K562 (cell line): ENCODE measurements around the gene SH3D19.

Experiments
- CBX2 ChIP-seq: fragments of 200-600 bp; sonication (generic); IDR thresholded peaks from one replicate; pipeline ENCODE4 v1.6.1; 2012; ENCODE audit warnings: mild to moderate bottlenecking, low read length, inconsistent platforms; ENCODE audit not compliant: insufficient read depth, poor library complexity, severe bottlenecking
- FOXM1 ChIP-seq, 2 experiments: fragments of 450-650 bp in 1 of 2; sonication (generic) in 1 of 2; formaldehyde crosslinking in 1 of 2; IDR thresholded peaks; 2 replicates each; pipeline versions ENCODE4 v1.6.1 to v1.9.0; 2017 to 2022; ENCODE audit warnings: low read depth in 2 of 2, mild to moderate bottlenecking in 2 of 2, missing genetic modification reagents in 1 of 2, moderate library complexity in 1 of 2
- MEF2D ChIP-seq: conservative IDR thresholded peaks from 2 replicates; pipeline ENCODE4 v1.6.1; 2016; ENCODE audit warnings: low read depth, missing genetic modification characterization, missing compliant biosample characterization
- MYC ChIP-seq, 2 experiments: fragments of 250-450 bp in 1 of 2; sonication (Bioruptor Pico) in 1 of 2; IDR thresholded peaks; 2 replicates each; pipeline versions ENCODE4 v1.5.1 to v1.6.1; 2012 to 2021; ENCODE audit warnings: low read depth in 2 of 2, borderline replicate concordance in 1 of 2, improper control_type of control experiment in 1 of 2, low read length in 1 of 2, mild to moderate bottlenecking in 1 of 2, moderate library complexity in 1 of 2
- RNF2 ChIP-seq: sonication (generic); IDR thresholded peaks from 2 replicates; pipeline ENCODE4 v1.6.1; 2016
- ZBTB5 ChIP-seq: fragments of 450-650 bp; IDR thresholded peaks from 2 replicates; pipeline ENCODE4 v1.6.1; 2017; ENCODE audit warnings: antibody characterized with exemption

GRCh38 chr4:151167561-151167960 is 157.8 kb downstream of the SH3D19 start:
- TF ChIP-seq MYC (IDR thresholded peaks at IDR 0.05; ENCODE audit: low read depth, low read length) (no peak), MYC (CRISPR knock-in tag; IDR thresholded peaks at IDR 0.05; ENCODE audit: borderline replicate concordance, low read depth) (no peak), ZBTB5 (no peak), CBX2 (no peak), MEF2D (tag) (no peak), RNF2 (no peak), FOXM1 (IDR thresholded peaks at IDR 0.05; ENCODE audit: low read depth) (no peak), FOXM1 (CRISPR knock-in tag; IDR thresholded peaks at IDR 0.05; ENCODE audit: low read depth) (no peak)
